ENCODE results near the gene TOMT.

TOMT gene

GRCh38 chr11:72088076-72088808, 17.5 kb upstream of the TOMT start:
- DNase-seq: no peak

DNA sequence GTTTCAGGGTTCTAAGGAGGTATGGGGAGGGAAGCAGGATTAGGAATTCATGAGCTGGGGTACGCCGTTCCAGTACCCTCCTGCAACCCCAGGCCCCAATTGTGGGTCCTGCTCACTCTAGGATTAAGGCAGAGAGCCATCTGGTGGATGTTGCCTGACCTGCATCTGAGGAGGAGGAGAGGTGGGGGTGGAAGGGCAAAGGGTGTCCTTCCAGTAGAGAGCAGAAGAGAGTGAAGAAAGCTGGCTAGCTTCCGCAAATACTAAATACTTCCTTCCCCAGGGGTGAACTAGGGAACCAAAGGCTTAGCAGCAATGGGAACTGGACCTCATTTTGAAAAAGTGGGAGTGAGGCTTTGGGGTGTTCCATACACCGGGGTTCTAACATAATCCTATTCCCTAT, 14.4 kb upstream of the TOMT start:
- peak; percentile 54 to 55 for DNase-seq

- no peak for DNase-seq
Measured at GRCh38 chr11:72098741-72099140, 7.0 kb upstream of the TOMT start.

DNA sequence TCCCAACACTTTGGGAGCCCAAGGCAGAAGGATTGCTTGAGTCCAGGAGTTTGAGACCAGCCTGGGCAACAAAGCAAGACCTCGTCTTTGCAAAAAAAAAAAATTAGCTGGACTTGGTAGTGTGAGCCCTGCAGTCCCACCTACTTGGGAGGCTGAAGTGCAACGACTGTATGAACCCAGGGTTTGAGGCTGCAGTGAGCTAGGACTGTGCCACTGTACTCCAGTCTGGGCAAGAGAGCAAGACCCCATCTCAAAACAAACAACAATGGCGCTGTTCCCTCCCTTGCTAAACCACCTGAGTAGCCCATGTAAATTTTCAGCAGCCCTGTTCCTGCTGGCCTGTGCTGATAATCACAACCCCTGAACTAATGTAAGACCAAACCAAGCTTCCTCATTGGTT, 5.7 kb upstream of the TOMT start:
- DNase-seq: no peak

DNA sequence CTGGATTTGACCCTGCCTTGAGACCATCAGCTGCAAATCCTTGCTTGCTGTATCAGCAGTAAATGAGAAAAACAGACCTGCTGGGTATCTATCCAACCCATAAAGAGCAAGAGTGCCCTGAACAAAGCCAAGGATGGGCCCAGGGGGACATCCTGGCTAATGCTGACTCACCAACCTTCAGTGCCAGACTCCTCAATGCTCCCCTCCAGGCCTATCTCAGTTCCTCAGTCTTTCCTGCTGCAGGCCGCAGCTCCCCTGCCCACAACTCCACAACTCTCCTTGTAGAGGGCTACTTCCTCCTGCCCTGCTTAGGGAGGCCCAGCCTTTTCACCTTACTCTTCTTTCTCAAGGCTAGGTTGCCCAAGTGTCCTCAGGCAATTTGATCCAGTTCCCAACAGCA, 5.3 kb upstream of the TOMT start:
- DNase-seq: no peak

DNA sequence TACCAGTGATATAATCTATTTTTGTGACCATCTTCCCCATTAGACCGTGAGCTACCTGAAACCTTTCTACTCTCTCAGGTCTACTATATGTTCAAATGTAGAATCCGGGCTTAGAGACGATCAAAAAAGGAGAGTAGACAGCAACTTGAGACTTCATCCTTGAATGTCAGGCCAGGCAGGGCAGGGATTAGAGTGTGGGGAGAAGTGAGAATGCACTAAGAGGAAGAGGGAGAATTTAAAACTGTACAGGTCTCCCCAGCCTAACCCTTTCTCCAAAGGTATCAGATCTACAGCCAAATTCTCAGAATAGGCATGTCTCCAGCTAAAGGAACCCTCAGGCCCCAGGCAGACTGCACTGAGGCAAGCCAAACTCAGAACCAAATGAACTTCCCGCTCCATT, 3.6 kb upstream of the TOMT start:
- no peak for DNase-seq

DNA sequence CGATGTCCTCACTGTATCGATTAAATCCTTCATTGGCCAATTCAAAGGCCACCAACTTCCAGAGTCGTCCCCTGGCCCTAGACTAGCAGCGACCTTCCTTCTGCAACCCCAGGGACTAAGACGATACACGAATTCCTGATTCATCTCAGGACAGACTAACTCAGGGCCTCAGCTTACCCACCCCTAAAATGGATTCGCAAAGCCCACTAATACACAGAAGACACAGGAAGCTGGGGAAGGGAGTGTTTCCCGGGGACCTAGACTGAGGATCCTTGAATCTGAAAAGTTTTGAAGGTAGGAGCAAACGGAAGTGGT, 3.1 kb upstream of the TOMT start:
- no peak for DNase-seq

- peak; percentile 95 to 97 for DNase-seq
Measured at GRCh38 chr11:72102946-72103753, 2.6 kb upstream of the TOMT start, which contains the start of gene LAMTOR1. Gene LAMTOR1, minus strand, starts transcription at chr11:72103297. Its CDS starts 73 bp downstream, at chr11:72103224.

DNA sequence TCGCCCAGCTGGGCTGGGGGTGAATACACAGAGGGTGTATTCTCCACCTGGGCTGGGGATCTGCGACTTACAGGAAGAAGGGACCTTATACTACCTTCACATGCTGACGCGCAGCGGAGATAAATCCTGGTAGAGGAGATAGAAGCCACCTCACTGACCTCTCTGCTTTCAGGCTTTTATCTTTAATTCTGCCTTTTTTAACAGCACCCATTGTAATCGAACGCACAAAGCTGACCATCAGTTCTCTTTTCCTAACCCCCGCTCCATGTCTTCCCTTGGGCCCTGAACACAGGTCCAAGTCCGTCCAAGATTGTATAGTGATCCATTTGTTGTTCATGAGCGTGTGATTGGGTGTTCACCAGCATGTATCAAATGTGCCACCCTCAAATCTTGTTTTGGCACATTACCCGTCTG, 2.0 kb upstream of the TOMT start:
- no peak for DNase-seq

GRCh38 chr11:72111300-72112142, 5.8 kb downstream of the TOMT start:
- no peak for DNase-seq

- peak; percentile 94 to 99 for DNase-seq
Measured at GRCh38 chr11:72112143-72112977, 6.6 kb downstream of the TOMT start, which contains the start of gene ANAPC15. Gene ANAPC15, minus strand, starts transcription at chr11:72112695. Its CDS starts 1,419 bp downstream, at chr11:72111276.

DNA sequence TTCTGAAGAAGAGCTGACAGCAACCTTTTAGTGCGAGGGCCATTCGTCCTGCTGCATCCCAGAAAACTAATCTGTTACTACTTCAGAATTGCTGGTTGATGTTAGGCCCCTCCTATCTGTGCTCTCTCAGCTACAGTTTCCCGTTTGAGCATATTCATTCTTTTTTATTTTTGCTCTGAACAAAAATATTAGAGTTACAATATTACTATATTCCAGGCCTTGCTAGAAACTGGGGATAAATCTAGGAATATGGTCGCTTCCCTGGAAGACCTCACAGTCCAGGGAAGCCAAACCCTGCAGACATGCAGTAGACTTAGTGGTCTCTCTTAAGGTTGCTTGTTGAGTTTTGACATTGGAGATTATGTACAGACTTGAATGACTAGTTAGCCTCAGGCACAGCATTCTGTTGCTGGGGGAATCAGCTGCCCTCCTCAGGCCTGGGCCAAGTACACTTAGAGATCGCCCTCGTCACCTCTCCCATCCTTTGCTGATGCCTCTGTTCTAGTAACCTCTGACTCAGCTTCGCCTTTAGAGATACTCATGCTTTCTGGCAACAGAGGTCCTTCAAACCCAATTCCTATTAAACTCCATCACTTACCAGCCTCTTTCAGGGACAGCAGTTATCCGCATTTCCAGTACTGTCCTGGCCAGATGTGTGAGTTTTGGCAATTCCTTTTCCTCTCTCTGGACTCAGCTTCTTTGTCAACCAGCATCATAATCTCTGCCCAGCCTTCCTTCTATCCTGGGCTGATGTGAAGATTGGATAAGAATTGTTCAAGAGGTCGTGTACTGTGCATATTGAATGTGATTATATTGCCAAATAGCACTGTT, 7.5 kb downstream of the TOMT start:
- DNase-seq: no peak

- DNase-seq: no peak
Measured at GRCh38 chr11:72114570-72114969, 8.8 kb downstream of the TOMT start.

GRCh38 chr11:72116019-72116755, 10.5 kb downstream of the TOMT start:
- DNase-seq: no peak

- DNase-seq: no peak
Measured at GRCh38 chr11:72119198-72119597, 13.5 kb downstream of the TOMT start.

DNA sequence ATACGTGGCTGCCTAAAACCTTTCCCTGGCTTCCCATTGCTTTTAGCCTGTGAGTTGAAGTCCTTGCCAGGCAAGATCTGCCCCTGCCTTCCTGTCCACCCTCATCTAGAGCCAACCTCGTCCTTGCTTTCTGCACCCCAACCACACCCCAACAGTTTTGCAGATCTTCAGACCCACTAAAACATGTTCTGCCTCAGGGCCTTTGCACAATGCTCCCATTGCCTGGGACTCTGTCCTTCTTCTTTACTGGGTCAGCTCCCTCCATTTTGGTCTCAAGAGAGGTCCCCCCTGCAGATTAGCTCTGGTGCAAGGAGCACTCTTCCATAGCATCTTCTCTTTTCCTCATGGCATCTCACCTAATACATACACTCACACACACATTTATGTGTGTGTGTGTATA, 15.2 kb downstream of the TOMT start:
- DNase-seq: no peak

GRCh38 chr11:72122607-72123006, 16.9 kb downstream of the TOMT start:
- DNase-seq: no peak

GRCh38 chr11:72123117-72123653, 17.5 kb downstream of the TOMT start:
- DNase-seq: no peak

DNA sequence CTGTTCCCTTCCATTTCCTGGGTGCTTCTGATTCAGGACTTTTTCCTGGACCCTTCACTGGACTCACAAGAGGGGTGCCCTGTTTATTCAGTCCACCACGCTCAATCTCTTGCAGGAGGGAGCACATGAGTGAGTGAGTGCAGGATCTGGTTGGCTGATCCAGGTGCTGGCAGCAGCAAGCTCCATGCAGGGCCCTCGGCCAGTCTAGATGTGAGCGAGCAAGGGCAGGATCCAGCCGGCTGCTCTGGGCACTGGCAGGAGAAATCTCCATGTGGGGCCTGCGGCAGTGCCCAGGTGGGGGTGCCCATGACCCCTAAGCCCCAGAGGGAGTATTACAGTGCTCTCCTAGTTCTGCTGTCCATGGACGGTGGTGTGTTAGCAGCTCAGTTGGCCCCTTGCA, 18.3 kb downstream of the TOMT start:
- no peak for DNase-seq

DNA sequence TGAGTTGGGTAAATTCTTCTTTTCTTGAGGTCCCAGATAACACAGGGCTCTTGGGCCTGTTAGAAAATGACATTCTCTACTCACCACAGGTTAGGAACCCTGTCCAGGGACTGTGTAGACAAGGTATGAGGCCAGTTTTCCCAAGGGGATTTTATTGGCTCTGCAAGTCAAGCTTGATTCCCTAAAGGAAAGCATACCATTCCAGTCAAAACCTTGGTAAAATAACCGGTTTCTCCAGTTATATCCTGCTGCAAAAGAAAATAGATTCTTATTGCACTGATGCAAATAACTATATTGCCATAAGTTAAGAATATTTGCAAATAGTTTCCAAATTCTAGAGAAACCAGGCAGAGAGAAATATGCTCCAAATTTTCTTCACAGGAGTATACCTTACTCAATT, 20.2 kb downstream of the TOMT start:
- no peak for DNase-seq

DNA sequence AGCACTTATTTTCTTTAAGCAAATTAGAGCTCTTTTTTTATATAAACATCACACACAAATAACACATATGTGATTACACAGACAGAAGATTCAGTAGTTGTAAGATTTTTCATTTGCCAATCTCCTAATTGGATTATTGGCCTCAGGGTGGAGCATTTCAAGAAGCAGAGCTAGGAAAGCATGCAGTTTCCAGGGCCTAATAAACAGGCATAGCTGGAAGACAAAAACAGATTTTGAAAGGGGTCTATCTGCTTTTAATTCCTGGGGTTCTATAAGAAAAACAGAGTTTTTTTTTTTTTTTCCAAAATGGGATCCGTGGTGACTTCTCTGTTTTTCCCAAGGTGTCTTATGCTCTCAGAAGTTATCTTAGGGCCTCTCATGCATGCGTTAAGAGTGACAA, 22.2 kb downstream of the TOMT start:
- no peak for DNase-seq
